ENCODE measurements around the gene MBTPS2. TPM values are rescaled to one million over a fixed set of nuclear protein-coding genes. Genes with fewer than 3 reads are reported as not detected.

The MBTPS2 gene
- polyA plus RNA-seq, 1 donor = 21.0 TPM

Other genes with a start within 250 kb of the MBTPS2 start
- 0.31 TPM for gene KLHL34, start 181.3 kb upstream of the MBTPS2 start, polyA plus RNA-seq (ENCODE audit: insufficient read length)
- 250 TPM for gene SMPX, start 81.5 kb upstream of the MBTPS2 start, polyA plus RNA-seq (ENCODE audit: insufficient read length)
- gene YY2, start 16.4 kb downstream of the MBTPS2 start, polyA plus RNA-seq (ENCODE audit: insufficient read length) = 1.8 TPM
- gene SMS, start 101.1 kb downstream of the MBTPS2 start, polyA plus RNA-seq (ENCODE audit: insufficient read length) = 63.0 TPM
- gene PHEX, start 192.7 kb downstream of the MBTPS2 start, polyA plus RNA-seq (ENCODE audit: insufficient read length) = 1.3 TPM